GM18517 (cell line): ENCODE measurements around the gene DNAH11.

Experiments used
- ATAC-seq: cut with Tn5 transposase; IDR thresholded peaks from one replicate; pipeline ENCODE4 v1.9.1; 2021; ENCODE audit warnings: mild to moderate bottlenecking, moderate library complexity; ENCODE audit not compliant: unreplicated experiment

The DNAH11 gene

GRCh38 chr7:21948887-21949540 lies 406.2 kb downstream of the DNAH11 start:
- no peak for ATAC-seq
